Ovary (tissue), 9 donors: ENCODE measurements around the gene EMILIN3. TPM values are rescaled to one million over a fixed set of nuclear protein-coding genes. Genes with fewer than 3 reads are reported as not detected.

ENCODE experiments used
- DNase-seq, 5 donors: peaks; one replicate each; pipeline ENCODE4 v3.0.0-alpha.2; 2019 to 2020
- H3K27ac ChIP-seq, 2 donors: fragments of 200-600 bp; one replicate each; pipeline versions ENCODE4 v1.5.1 to v1.8.0; 2019 to 2022
- H3K27me3 ChIP-seq: fragments of 200-600 bp; one replicate; pipeline ENCODE4 v1.8.0; 2022
- H3K36me3 ChIP-seq: fragments of 200-600 bp; sonication (generic); one replicate; pipeline ENCODE4 v1.5.1; 2019
- H3K4me1 ChIP-seq: one replicate; pipeline ENCODE4 v1.8.1; 2013; ENCODE audit warnings: mild to moderate bottlenecking, moderate library complexity; ENCODE audit not compliant: insufficient read depth
- H3K4me3 ChIP-seq: fragments of 200-600 bp; sonication (generic); one replicate; pipeline ENCODE4 v1.5.1; 2017
- H3K9me3 ChIP-seq, 2 donors: fragments of 200-600 bp in 1 of 2; sonication (generic) in 1 of 2; one replicate each; pipeline versions ENCODE4 v1.5.1 to v1.8.1; 2013 to 2019; ENCODE audit warnings: mild to moderate bottlenecking in 1 of 2, moderate library complexity in 1 of 2
- CTCF ChIP-seq, 3 donors: fragments of 450-650 bp in 2 of 3; fragments of 200-600 bp in 1 of 3; IDR thresholded peaks; one replicate each; pipeline versions ENCODE4 v1.5.1 to v1.8.0; 2016 to 2022; ENCODE audit warnings: antibody characterized with exemption in 3 of 3, mild to moderate bottlenecking in 1 of 3
- EP300 ChIP-seq: sonication (generic); formaldehyde crosslinking; IDR thresholded peaks from one replicate; pipeline ENCODE4 v1.6.1; 2017; ENCODE audit warnings: antibody characterized with exemption
- POLR2A ChIP-seq: fragments of 450-650 bp; IDR thresholded peaks from one replicate; pipeline ENCODE4 v1.6.1; 2017; ENCODE audit warnings: antibody characterized with exemption, mild to moderate bottlenecking, moderate library complexity
- WGBS, 3 donors: extraction: QIAGEN DNeasy Blood & Tissue Kit in 1 of 3; methylation state at CpG; one replicate each; pipeline versions ENCODE4 v1.1.5 to v1.1.7; 2013 to 2017; 5-methylcytosine and 5-hydroxymethylcytosine counted together
- intact Hi-C, 4 donors: fragments of 100-400 bp; cut with DNase I; formaldehyde crosslinking; loops; one replicate each; pipeline versions ENCODE4 v1.11.0 to v1.15.1; 2022 to 2023
- polyA plus RNA-seq, 2 donors: library from polyadenylated mRNA; stranded (reverse); fragments of 200-250 nt in 1 of 2; fragments of 350-450 nt in 1 of 2; fragmentation: Illumina TruSeq in 1 of 2; extraction: RNeasy Lipid Tissue Mini Kit (QIAGEN cat#74804) in 1 of 2; gene quantifications; one replicate each; pipeline ENCODE4 v1.2.3, GENCODE V29; 2013 to 2014
- total RNA-seq, 7 donors: library from RNA; depleted of rRNA in 2 of 7; stranded (reverse); fragments of >200 nt in 2 of 7; fragmentation: NEBNext Ultra II Directional in 3 of 7; extraction: Animal tissue kit (Norgen Biotek cat#: 25700) in 3 of 7; gene quantifications; one replicate each; pipeline versions ENCODE4 v1.1.0 to v1.2.4, GENCODE V29; 2016 to 2023
- donor health status: DM: no; HTN: no; CAD: no; lungs with moderate emphysema.
- donor health status: DM: no; HTN: no; CAD: no.
- donor health status: Bipolar disorder and iron deficiency.
- donor health status: DM: yes; HTN: yes; CAD: no.
- donor health status: DM: no; HTN: no; CAD: no.
- donor health status: DM: yes; HTN: yes; CAD: no.

EMILIN3 gene
- total and polyA plus RNA-seq, 9 donors: 1.5 to 33.5 (median 7.0) TPM

GRCh38 chr20:41318271-41318649 lies 48.4 kb downstream of the EMILIN3 start:
- intact Hi-C loops: loop anchor here in 2 of 4 donors (5.0 to 10.0 kb wide), 2 partner anchors 63 to 71 kb away; no protein-coding TSS in a partner anchor
- 41 to 56% (median 52%) methylated on average over 5 of the region's 5 CpGs for WGBS, 3 donors
- Histone ChIP-seq H3K4me1 (peaks cover 8% of the 10 kb centered on the region), H3K9me3 (no peaks in the 10 kb centered on the region), H3K27ac (peak overlapping the region in 1 of 2 donors; percentile 74), H3K36me3 (no peaks in the 10 kb centered on the region), H3K4me3 (peak overlapping the region; percentile 85), H3K27me3 (no peaks in the 10 kb centered on the region)
- no peak for DNase-seq
- TF ChIP-seq CTCF (IDR thresholded peaks at IDR 0.05) (no peak), EP300 (no peak), POLR2A (no peak)

- WGBS, 3 donors: 0 to 1% (median 0%) methylated on average over 32 to 64 of the region's 64 CpGs
- intact Hi-C loops: loop anchor here in 2 of 4 donors (5.0 to 10.0 kb wide), 2 partner anchors 63 to 70 kb away; no protein-coding TSS in a partner anchor
Observed at GRCh38 chr20:41317546-41318270, 48.9 kb downstream of the EMILIN3 start, which contains the start of gene ZHX3. Gene ZHX3, minus strand, starts transcription at chr20:41317731. Its CDS starts 112,815 bp downstream, at chr20:41204916.

GRCh38 chr20:41316602-41317545 lies 49.7 kb downstream of the EMILIN3 start:
- H3K27me3 ChIP-seq: no peaks in the 10 kb centered on the region
- DNase-seq: peak; percentile 78 to 88 (median 85)
- no peaks in the 10 kb centered on the region for H3K9me3 ChIP-seq
- intact Hi-C loops: loop anchor here in 2 of 4 donors (5.0 to 10.0 kb wide), 2 partner anchors 62 to 70 kb away; no protein-coding TSS in a partner anchor
- no peaks in the 10 kb centered on the region for H3K36me3 ChIP-seq
- peak overlapping the region; percentile 85 for H3K4me3 ChIP-seq
- WGBS, 3 donors: 1% methylated on average over 53 to 66 of the region's 66 CpGs
- H3K27ac ChIP-seq: peak overlapping the region; percentile 74 to 81
- TF ChIP-seq EP300 (no peak), CTCF (IDR thresholded peaks at IDR 0.05) (no peak), POLR2A (no peak)
- peaks cover 15% of the 10 kb centered on the region for H3K4me1 ChIP-seq

More at GRCh38 chr20:41317546-41318270, 48.9 kb downstream of the EMILIN3 start, which contains the start of gene ZHX3:
- H3K27me3 ChIP-seq: no peaks in the 10 kb centered on the region
- no peaks in the 10 kb centered on the region for H3K9me3 ChIP-seq
- H3K4me1 ChIP-seq: peaks cover 13% of the 10 kb centered on the region
- no peaks in the 10 kb centered on the region for H3K36me3 ChIP-seq
- peak; percentile 40 for TF ChIP-seq POLR2A
- no peak for TF ChIP-seq EP300
- DNase-seq: peak; percentile 97 to 99 (median 98)
- peak within 1 kb of the TSS; percentile 85 for H3K4me3 ChIP-seq
- H3K27ac ChIP-seq: peak within 1 kb of the TSS; percentile 74 to 81

- WGBS, 3 donors: 8 to 17% (median 10%) methylated on average over 6 of the region's 6 CpGs
- H3K27me3 ChIP-seq: no peaks in the 10 kb centered on the region
- H3K27ac ChIP-seq: peak overlapping the region in 1 of 2 donors; percentile 74
- H3K36me3 ChIP-seq: no peaks in the 10 kb centered on the region
- DNase-seq: no peak
- intact Hi-C loops: loop anchor here in 2 of 4 donors (5.0 to 10.0 kb wide), 2 partner anchors 61 to 69 kb away; no protein-coding TSS in a partner anchor
- H3K4me3 ChIP-seq: peak overlapping the region; percentile 85
- no peaks in the 10 kb centered on the region for H3K9me3 ChIP-seq
- peaks cover 15% of the 10 kb centered on the region for H3K4me1 ChIP-seq
- TF ChIP-seq EP300 (no peak), POLR2A (no peak), CTCF (IDR thresholded peaks at IDR 0.05) (no peak)
Observed at GRCh38 chr20:41316051-41316450, 50.6 kb downstream of the EMILIN3 start.
